Neutrophil (primary cell): Measurements from ENCODE around the gene PADI1.

Experiments used
- H3K27ac ChIP-seq: fragments of 200-600 bp; sonication (generic); 2 replicates; pipeline ENCODE4 v1.5.1; 2016; ENCODE audit warnings: mild to moderate bottlenecking, moderate library complexity
- H3K27me3 ChIP-seq: fragments of 200-600 bp; sonication (generic); 2 replicates; pipeline ENCODE4 v1.6.0; 2016; ENCODE audit warnings: mild to moderate bottlenecking
- H3K36me3 ChIP-seq: fragments of 200-600 bp; sonication (generic); 2 replicates; pipeline ENCODE4 v1.5.1; 2017
- H3K4me1 ChIP-seq, 2 experiments: fragments of 200-600 bp in 1 of 2; sonication (generic) in 1 of 2; 1 replicate in 1 of 2; 2 replicates in 1 of 2; pipeline versions ENCODE4 v1.5.1 to v1.6.1; 2013 to 2016; ENCODE audit warnings: low read depth in 1 of 2, low read length in 1 of 2, mild to moderate bottlenecking in 1 of 2, moderate library complexity in 1 of 2; ENCODE audit not compliant: control insufficient read depth in 1 of 2, insufficient read depth in 1 of 2
- H3K4me3 ChIP-seq, 2 experiments: fragments of 200-600 bp in 1 of 2; sonication (generic) in 1 of 2; 1 replicate in 1 of 2; 2 replicates in 1 of 2; pipeline ENCODE4 v1.5.1; 2013 to 2016; ENCODE audit warnings: low read depth in 1 of 2, low read length in 1 of 2, mild to moderate bottlenecking in 1 of 2, moderate library complexity in 1 of 2
- H3K9me3 ChIP-seq: fragments of 200-600 bp; sonication (generic); 2 replicates; pipeline ENCODE4 v1.5.1; 2016
- TF ChIP-seq, protein P1 (sequence below): fragments of 200-600 bp; sonication (generic); IDR thresholded peaks from 2 replicates; pipeline ENCODE4 v1.5.1; 2016; ENCODE audit warnings: antibody characterized with exemption

Gene PADI1, protein sequence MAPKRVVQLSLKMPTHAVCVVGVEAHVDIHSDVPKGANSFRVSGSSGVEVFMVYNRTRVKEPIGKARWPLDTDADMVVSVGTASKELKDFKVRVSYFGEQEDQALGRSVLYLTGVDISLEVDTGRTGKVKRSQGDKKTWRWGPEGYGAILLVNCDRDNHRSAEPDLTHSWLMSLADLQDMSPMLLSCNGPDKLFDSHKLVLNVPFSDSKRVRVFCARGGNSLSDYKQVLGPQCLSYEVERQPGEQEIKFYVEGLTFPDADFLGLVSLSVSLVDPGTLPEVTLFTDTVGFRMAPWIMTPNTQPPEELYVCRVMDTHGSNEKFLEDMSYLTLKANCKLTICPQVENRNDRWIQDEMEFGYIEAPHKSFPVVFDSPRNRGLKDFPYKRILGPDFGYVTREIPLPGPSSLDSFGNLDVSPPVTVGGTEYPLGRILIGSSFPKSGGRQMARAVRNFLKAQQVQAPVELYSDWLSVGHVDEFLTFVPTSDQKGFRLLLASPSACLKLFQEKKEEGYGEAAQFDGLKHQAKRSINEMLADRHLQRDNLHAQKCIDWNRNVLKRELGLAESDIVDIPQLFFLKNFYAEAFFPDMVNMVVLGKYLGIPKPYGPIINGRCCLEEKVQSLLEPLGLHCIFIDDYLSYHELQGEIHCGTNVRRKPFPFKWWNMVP

GRCh38 chr1:17204546-17205440 lies at the start of gene PADI1:
TSS of gene PADI1 (plus strand) at chr1:17205128. CDS start at chr1:17205218, 90 bp downstream.
- H3K27me3 ChIP-seq, result no peaks in the 10 kb centered on the region
- no peaks in the 10 kb centered on the region for H3K9me3 ChIP-seq
- TF ChIP-seq, protein P1, sequence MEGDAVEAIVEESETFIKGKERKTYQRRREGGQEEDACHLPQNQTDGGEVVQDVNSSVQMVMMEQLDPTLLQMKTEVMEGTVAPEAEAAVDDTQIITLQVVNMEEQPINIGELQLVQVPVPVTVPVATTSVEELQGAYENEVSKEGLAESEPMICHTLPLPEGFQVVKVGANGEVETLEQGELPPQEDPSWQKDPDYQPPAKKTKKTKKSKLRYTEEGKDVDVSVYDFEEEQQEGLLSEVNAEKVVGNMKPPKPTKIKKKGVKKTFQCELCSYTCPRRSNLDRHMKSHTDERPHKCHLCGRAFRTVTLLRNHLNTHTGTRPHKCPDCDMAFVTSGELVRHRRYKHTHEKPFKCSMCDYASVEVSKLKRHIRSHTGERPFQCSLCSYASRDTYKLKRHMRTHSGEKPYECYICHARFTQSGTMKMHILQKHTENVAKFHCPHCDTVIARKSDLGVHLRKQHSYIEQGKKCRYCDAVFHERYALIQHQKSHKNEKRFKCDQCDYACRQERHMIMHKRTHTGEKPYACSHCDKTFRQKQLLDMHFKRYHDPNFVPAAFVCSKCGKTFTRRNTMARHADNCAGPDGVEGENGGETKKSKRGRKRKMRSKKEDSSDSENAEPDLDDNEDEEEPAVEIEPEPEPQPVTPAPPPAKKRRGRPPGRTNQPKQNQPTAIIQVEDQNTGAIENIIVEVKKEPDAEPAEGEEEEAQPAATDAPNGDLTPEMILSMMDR, result no peak
- no peak within 1 kb of the TSS for H3K4me3 ChIP-seq
- no peaks in the 10 kb centered on the region for H3K4me1 ChIP-seq
- no peak within 1 kb of the TSS for H3K27ac ChIP-seq
- H3K36me3 ChIP-seq, result no peaks in the 10 kb centered on the region

GRCh38 chr1:17155257-17155920 lies 49.5 kb upstream of the PADI1 start:
- Histone ChIP-seq H3K9me3 (peaks cover 12% of the 10 kb centered on the region), H3K36me3 (no peaks in the 10 kb centered on the region), H3K4me1 (no peaks in the 10 kb centered on the region), H3K27ac (no peak overlapping the region), H3K27me3 (peaks cover 9% of the 10 kb centered on the region), H3K4me3 (no peak overlapping the region)
- TF ChIP-seq, protein P1, result no peak

- no peaks in the 10 kb centered on the region for H3K4me1 ChIP-seq
- H3K36me3 ChIP-seq, result no peaks in the 10 kb centered on the region
- peaks cover 1% of the 10 kb centered on the region for H3K27me3 ChIP-seq
- TF ChIP-seq, protein P1, result no peak
- H3K27ac ChIP-seq, result no peak overlapping the region
- H3K9me3 ChIP-seq, result peaks cover 12% of the 10 kb centered on the region
- no peak overlapping the region for H3K4me3 ChIP-seq
Observed at GRCh38 chr1:17156108-17156507, 48.8 kb upstream of the PADI1 start.

GRCh38 chr1:17158961-17159360 lies 46.0 kb upstream of the PADI1 start:
- TF ChIP-seq, protein P1, result no peak
- Histone ChIP-seq H3K4me1 (no peaks in the 10 kb centered on the region), H3K27ac (no peak overlapping the region), H3K36me3 (no peaks in the 10 kb centered on the region), H3K9me3 (peaks cover 12% of the 10 kb centered on the region), H3K4me3 (no peak overlapping the region), H3K27me3 (no peaks in the 10 kb centered on the region)

GRCh38 chr1:17161137-17161740 lies 43.7 kb upstream of the PADI1 start:
- Histone ChIP-seq H3K36me3 (no peaks in the 10 kb centered on the region), H3K27ac (no peak overlapping the region), H3K4me3 (no peak overlapping the region), H3K4me1 (no peaks in the 10 kb centered on the region), H3K27me3 (no peaks in the 10 kb centered on the region), H3K9me3 (no peaks in the 10 kb centered on the region)
- TF ChIP-seq, protein P1, result no peak
